Stimulated activated CD8-positive, alpha-beta memory T cell treated with anti-CD3 and anti-CD28 coated beads, Interleukin-4, amount 100 ng/mL, for 24 hours (primary cell): ENCODE measurements around the gene SPIN1.

Experiments
- DNase-seq: peaks from one replicate; pipeline ENCODE4 v3.0.0-alpha.2; 2020; ENCODE audit warnings: low read depth

SPIN1 gene

GRCh38 chr9:88388886-88389605 lies 802 bp downstream of the SPIN1 start:
- peak; percentile 12 for DNase-seq

- no peak for DNase-seq
Observed at GRCh38 chr9:88390371-88390990, 2.2 kb downstream of the SPIN1 start.

GRCh38 chr9:88391236-88391635 lies 3.0 kb downstream of the SPIN1 start:
- no peak for DNase-seq

GRCh38 chr9:88391921-88392320 lies 3.7 kb downstream of the SPIN1 start:
- DNase-seq = no peak

- no peak for DNase-seq
Observed at GRCh38 chr9:88392549-88392948, 4.3 kb downstream of the SPIN1 start.

GRCh38 chr9:88396836-88397577 lies 8.8 kb downstream of the SPIN1 start:
- no peak for DNase-seq

GRCh38 chr9:88398016-88398415 lies 9.8 kb downstream of the SPIN1 start:
- DNase-seq = no peak

- no peak for DNase-seq
Observed at GRCh38 chr9:88399966-88400365, 11.7 kb downstream of the SPIN1 start.

- no peak for DNase-seq
Observed at GRCh38 chr9:88403340-88403739, 15.1 kb downstream of the SPIN1 start.

- DNase-seq = no peak
Observed at GRCh38 chr9:88406051-88406450, 17.8 kb downstream of the SPIN1 start.

GRCh38 chr9:88411471-88411870 lies 23.2 kb downstream of the SPIN1 start:
- DNase-seq = no peak

GRCh38 chr9:88414298-88414697 lies 26.1 kb downstream of the SPIN1 start:
- DNase-seq = no peak

- DNase-seq = no peak
Observed at GRCh38 chr9:88418025-88418424, 29.8 kb downstream of the SPIN1 start.

GRCh38 chr9:88418715-88419540 lies 30.7 kb downstream of the SPIN1 start:
- no peak for DNase-seq

GRCh38 chr9:88420227-88420626 lies 32.0 kb downstream of the SPIN1 start:
- no peak for DNase-seq

GRCh38 chr9:88421348-88421747 lies 33.1 kb downstream of the SPIN1 start:
- DNase-seq = no peak

GRCh38 chr9:88425538-88425950 lies 37.3 kb downstream of the SPIN1 start:
- no peak for DNase-seq

- no peak for DNase-seq
Observed at GRCh38 chr9:88426651-88427050, 38.4 kb downstream of the SPIN1 start.

GRCh38 chr9:88429595-88430430 lies 41.6 kb downstream of the SPIN1 start:
- no peak for DNase-seq

- DNase-seq = no peak
Observed at GRCh38 chr9:88433583-88434255, 45.5 kb downstream of the SPIN1 start.

- no peak for DNase-seq
Observed at GRCh38 chr9:88435336-88435735, 47.1 kb downstream of the SPIN1 start.
